GM18505 (cell line): ENCODE measurements around the gene DENND1A.

Experiments
- ATAC-seq: cut with Tn5 transposase; IDR thresholded peaks from one replicate; pipeline ENCODE4 v1.9.1; 2021; ENCODE audit not compliant: unreplicated experiment
- POLR2A ChIP-seq: IDR thresholded peaks from 4 replicates; pipeline ENCODE4 v1.6.1; 2011; ENCODE audit warnings: borderline replicate concordance; ENCODE audit not compliant: insufficient read depth, insufficient read length; ENCODE audit errors: extremely low read depth

Gene DENND1A

GRCh38 chr9:123724211-123724796 lies 205.6 kb downstream of the DENND1A start:
- no peak for ATAC-seq
- no peak for TF ChIP-seq POLR2A

DNA sequence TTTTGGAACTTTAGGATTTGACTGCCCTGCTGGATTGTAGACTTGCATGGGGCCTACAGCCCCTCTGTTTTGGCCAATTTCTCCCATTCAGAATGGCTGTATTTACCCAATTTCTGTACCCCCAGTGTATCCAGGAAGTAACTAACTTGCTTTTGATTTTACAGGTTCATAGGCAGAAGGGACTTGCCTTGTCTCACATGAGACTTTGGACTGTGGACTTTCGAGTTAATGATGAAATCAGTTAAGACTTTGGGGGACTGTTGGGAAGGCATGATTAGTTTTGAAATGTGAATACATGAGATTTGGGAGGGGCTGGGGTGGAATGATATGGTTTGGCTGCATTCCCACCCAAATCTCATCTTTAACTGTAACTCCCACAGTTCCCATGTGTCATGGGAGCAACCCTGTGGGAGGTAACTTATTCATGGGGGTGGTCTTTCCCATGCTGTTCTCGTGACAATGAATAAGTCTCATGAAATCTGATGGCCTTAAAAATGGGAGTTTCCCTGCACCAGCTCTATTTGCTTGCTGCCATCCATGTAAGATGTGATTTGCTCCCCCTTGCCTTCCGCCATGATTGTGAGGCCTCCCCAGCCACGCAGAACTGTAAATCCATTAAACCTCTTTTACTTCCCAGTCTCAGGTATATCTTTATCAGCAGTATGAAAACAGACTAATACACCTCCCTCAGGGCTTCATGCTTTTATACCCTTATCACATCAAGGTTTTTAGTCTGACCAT lies 206.6 kb downstream of the DENND1A start:
- no peak for ATAC-seq
- no peak for TF ChIP-seq POLR2A

DNA sequence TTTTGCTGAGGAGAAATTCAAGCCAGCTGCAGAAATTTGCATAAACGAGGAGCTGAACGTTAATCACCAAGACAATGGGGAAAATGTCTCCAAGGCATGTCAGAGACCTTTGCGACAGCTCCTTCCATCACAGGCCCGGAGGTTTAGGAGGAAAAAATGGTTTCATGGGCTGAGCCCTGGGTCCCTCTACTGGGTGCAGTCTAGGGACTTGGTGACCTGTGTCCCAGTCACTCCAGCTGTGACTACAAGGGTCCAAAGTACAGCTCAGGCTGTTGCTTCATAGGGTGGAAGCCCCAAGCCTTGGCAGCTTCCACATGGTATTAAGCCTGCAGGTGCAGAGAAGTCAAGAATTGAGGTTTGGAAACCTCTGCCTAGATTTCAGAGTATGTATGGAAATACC lies 207.5 kb downstream of the DENND1A start:
- no peak for ATAC-seq
- TF ChIP-seq POLR2A: no peak

DNA sequence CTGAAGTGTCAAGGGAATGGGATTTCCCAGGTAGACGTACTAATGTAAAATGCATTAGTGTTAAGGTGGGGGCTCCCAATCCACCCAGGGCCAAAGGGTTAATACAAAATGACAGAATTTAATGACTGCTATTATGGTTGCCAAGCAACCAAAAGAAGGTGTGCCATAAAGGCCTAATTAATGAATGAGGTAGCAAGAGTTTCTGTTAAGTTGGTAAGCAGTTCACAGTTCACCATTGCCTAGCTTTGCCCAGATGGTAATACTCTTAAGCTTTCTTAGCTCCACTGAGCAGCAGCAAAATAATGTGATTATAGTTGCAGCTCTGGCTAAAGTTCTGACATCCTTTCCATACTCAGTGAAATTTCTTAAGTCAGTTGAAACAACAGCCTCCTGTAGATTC lies 211.7 kb downstream of the DENND1A start:
- no peak for TF ChIP-seq POLR2A
- no peak for ATAC-seq

DNA sequence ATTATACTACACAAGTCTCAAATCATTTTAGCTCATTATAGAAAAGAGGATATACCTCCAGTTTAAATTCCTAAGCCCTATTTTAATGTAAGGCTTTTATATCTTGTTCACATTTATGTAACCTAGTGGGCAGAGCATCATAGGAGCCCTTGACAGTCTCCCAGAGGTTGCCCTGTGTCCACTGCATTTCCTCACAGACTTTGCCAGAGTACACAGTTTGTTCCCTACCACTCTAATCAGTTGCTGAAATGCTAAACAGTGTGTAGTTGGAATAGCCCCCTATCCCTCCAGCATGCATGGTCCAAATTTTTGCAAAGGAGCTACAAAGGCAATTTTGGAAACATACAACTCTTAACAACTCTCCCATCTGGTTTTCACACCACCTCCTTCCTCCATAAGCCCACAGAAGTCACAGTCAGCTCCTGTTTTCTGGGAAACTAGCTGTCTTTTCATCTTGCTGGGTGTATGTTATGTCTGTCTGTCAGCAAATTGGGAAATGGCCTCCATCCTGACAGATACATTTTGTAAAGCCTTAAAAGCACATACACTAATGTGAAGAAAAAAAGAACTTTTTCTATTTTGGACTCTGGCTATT lies 212.2 kb downstream of the DENND1A start:
- TF ChIP-seq POLR2A: no peak
- ATAC-seq: no peak

DNA sequence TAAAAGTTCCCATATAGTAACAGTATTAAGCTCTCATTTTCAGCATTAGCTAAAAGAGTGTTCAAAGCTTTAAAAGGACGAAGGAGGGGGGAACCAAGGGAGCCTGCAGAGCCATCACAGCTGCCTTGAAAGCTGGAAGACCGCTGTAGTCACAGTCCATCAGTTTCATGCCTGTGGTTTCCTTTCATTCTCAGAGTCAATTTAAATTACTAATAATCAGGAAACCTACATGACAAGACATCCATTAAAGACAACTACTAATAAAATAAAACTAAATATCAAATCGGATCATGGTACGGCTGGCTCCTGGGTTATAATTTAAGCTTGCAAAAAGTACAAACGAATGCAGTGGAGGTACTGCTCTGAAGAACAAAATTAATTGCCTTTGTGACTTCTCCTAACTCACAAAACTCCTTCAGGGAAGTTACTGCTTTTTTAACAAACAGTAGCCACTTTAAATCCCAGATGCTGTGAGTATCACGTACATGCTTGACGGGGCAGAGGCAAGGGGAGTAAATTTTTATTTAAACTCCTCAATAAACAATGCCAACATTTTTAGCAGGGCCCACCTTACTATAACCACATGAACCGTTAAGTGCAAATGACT lies 213.5 kb downstream of the DENND1A start:
- no peak for TF ChIP-seq POLR2A
- no peak for ATAC-seq

- no peak for TF ChIP-seq POLR2A
- ATAC-seq: no peak
These were observed 214.7 kb downstream of the DENND1A start for GRCh38 chr9:123715258-123715657.

DNA sequence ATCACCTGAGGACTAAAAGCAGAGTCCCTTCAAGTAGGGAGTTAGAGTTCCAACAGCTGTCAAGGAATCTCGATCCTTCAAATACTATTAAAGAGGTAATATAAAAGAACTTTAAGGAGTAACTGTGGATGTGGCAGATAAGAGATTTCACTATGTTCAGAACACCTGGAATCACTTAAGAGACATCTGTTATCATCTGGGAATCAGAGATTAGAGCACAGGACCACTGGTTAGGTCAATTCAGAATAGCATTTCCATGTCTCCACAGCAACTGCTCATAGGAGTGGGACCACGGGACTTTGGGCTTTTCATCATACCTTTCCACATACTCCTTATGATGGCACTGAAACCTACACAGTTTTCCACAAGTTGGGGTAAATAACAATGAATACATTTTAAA lies 216.6 kb downstream of the DENND1A start:
- no peak for TF ChIP-seq POLR2A
- ATAC-seq: no peak

DNA sequence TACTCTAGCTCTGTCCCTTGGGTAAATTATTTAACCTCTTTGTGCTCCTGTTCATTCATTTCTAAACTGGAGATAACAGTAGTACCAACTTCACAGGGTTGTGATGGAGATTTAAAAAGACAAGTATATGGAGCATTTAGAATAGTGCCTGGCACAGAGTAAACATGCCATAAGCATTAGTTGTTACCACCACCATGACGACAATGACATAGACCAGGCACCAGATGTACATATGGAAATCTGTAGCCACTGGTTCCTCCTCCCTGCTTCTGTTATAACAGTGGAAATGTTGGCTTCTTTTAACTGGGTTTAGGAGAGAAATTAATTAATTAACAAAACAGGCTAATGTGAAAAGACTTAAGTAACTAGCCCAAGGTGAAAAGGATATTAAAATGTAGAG lies 217.5 kb downstream of the DENND1A start:
- no peak for TF ChIP-seq POLR2A
- ATAC-seq: no peak

GRCh38 chr9:123710299-123710698 lies 219.6 kb downstream of the DENND1A start:
- TF ChIP-seq POLR2A: no peak
- no peak for ATAC-seq

DNA sequence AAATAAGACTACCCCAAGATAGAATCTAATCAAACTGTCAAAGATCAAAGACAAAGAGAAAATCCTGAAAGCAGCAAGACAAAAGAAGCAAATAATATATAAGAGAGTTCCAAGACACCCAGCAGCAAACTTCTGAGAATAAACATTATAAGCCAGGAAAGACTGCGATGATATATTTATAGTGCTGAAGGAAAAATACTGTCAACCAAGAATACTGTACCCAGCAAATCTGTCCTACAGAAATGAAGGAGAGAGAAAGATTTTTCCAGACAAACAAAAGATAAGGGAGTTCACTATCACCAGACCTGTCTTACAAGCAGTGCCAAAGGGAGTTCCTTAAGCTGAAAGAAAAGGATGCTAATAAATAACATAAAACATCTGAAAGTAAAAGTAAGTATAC lies 227.4 kb downstream of the DENND1A start:
- no peak for TF ChIP-seq POLR2A
- no peak for ATAC-seq

DNA sequence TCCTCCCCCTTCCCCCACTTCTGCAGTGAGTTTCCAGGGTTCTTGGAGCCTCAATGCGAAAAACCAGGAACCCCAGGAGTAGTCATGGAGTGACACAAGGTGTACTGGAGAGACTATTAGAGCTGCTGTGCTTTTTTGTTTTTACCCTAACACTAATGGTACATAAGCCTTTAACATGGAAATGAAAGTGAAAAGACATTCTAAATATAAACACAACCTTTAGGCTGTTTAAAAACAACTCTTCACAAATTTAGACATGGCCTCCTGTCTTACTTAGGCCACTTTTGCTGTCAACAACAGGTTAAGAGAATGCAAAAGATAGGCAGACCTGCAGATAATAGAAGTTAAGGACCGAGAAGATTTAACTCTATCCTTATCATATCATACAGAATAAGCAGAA lies 232.2 kb downstream of the DENND1A start:
- TF ChIP-seq POLR2A: no peak
- ATAC-seq: no peak

GRCh38 chr9:123696476-123696875 lies 233.4 kb downstream of the DENND1A start:
- no peak for TF ChIP-seq POLR2A
- ATAC-seq: no peak

GRCh38 chr9:123695386-123695785 lies 234.5 kb downstream of the DENND1A start:
- no peak for ATAC-seq
- TF ChIP-seq POLR2A: no peak

- no peak for TF ChIP-seq POLR2A
- no peak for ATAC-seq
These were observed 238.1 kb downstream of the DENND1A start for GRCh38 chr9:123691765-123692303.
